ENCODE results near the gene NTM.

DNA sequence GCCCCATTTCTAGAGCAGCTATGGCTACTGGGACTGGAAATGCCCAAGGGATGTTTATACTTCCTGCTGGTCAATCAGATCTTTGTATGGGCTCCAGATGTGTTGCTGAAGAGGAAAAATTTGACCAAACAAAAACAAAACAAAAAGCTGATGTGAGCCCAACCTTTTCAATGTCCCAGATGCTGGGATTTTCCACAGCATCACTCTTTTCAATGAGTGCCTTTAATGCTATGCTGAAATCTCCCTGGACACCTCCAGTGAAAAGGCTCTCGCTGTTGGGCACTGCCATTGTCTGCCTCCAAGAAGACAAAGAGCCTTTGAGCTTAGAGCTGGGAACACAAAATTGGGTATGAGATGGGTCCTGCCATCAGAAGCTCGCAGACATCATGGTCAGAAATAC is 671.9 kb downstream of the NTM start:
- TF ChIP-seq, protein P1, sequence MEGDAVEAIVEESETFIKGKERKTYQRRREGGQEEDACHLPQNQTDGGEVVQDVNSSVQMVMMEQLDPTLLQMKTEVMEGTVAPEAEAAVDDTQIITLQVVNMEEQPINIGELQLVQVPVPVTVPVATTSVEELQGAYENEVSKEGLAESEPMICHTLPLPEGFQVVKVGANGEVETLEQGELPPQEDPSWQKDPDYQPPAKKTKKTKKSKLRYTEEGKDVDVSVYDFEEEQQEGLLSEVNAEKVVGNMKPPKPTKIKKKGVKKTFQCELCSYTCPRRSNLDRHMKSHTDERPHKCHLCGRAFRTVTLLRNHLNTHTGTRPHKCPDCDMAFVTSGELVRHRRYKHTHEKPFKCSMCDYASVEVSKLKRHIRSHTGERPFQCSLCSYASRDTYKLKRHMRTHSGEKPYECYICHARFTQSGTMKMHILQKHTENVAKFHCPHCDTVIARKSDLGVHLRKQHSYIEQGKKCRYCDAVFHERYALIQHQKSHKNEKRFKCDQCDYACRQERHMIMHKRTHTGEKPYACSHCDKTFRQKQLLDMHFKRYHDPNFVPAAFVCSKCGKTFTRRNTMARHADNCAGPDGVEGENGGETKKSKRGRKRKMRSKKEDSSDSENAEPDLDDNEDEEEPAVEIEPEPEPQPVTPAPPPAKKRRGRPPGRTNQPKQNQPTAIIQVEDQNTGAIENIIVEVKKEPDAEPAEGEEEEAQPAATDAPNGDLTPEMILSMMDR (IDR thresholded peaks at IDR 0.05): no peak
- no peak for TF ChIP-seq ZFX (IDR thresholded peaks at IDR 0.05; ENCODE audit: borderline replicate concordance)
